NK-92 (cell line): Measurements from ENCODE around the gene PRRG4.
"Not testable (repeated sequence)": the region's sequence is repeated elsewhere in the genome, so short reads cannot be mapped to it uniquely, and the experiment has no call there.

Source experiments
- DNase-seq: peaks from one replicate; lab custom pipeline; 2025; ENCODE audit not compliant: unreplicated experiment; lab: John Stamatoyannopoulos, UW

PRRG4 gene

DNA sequence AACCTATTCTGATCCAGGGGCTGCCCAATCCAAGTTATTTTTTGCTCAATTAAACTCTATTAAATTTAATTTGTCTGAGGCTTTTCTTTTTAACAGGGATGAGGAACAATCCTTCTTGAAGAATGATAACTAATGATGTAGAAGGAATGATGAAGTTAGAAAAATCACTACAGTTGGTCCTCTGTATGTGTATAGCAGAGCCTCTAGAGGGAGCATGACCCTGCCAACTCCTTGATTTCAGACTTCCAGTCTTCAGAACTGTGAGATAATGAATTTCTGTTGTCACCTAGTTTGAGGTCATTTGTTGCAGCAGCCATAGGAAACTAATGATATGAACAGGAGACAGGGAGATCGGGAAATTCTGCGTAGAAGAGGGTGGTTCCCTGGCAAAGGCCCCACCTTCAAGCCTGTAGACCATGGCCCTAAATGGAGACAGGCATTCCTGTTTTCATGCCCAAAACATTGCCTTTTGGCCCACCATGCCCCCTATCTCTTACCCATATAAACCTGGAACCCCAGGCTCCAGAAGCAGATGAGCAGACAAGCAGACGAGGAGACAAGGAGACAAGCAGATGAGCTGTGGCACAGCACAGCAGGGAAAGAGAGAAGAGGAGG, 55.1 kb downstream of the PRRG4 start:
- DNase-seq: no peak

- no peak for DNase-seq
Observed at GRCh38 chr11:32885556-32885955, 55.8 kb downstream of the PRRG4 start.

GRCh38 chr11:32886180-32886579, 56.5 kb downstream of the PRRG4 start:
- DNase-seq: no peak

- not testable (repeated sequence) for DNase-seq
Observed at GRCh38 chr11:32887707-32888383, 58.1 kb downstream of the PRRG4 start.

DNA sequence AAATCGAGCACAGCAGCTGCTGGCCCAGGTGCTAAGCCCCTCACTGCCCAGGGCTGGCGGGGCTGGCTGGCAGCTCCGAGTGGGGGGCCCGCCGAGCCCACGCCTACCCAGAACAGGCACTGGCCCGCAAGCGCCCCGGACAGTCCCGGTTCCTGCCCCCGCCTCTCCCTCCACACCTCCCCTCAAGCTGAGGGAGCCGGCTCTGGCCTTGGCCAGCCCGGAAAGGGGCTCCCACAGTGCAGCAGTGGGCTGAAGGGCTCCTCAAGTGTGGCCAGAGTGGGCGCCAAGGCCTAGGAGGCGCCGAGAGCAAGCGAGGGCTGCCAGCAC, 58.6 kb downstream of the PRRG4 start:
- DNase-seq: not testable (repeated sequence)

DNA sequence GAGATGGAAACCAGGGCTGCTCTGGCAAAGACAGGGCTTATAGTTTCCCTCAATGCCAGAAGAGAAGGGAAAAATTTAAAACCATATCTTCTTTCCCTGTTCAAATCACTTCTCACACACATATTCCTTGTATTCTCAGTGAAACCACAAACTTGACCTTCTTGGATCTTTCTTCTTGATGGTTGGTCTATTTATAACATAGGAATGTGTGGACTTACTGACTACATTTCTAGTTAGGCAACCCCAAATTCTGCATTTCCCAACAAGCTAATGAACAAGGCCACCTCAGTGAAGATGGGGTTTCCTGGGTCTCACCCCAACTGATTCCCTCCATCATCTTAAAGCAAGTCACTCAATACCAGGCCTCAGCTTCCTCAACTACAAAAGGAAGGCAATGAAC, 59.1 kb downstream of the PRRG4 start:
- DNase-seq: no peak

- no peak for DNase-seq
Observed at GRCh38 chr11:32890843-32891656, 61.3 kb downstream of the PRRG4 start.

DNA sequence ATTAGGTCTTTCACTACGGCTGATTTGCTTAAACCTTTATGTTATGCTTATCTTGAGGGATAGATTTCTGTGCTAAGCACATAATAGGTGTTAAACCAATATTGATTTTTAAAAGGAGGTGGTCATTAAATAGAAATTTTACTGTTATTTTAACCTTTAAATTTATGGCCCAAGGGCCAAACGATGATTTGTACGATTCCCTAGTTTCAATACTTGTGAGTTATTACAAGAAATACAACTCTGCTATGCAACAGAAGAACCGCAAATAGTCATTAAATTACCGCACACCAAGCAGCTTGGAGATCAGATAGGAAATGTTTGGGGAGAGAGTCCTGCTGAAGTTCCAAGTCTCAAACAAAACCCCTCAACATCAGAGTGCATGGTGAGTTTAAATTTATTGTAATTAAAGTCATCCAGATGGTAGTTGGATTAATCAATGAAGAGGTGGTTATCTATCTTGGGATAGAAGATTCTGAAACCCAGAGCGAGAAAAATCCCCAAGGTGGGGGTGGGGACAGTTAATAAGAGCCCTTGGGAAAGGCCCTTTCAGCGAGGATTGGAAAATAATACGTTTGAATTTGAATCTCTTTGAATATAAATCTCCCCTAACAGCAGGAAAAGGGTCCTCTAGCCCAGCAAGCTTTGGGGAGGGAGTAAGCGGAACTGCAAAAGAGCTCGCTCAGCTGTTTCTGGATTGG, 62.1 kb downstream of the PRRG4 start:
- no peak for DNase-seq

- no peak for DNase-seq
Observed at GRCh38 chr11:32892355-32893092, 62.8 kb downstream of the PRRG4 start, which contains the start of gene QSER1. TSS of gene QSER1 (plus strand) at chr11:32892811. CDS start at chr11:32893126, 315 bp downstream.

DNA sequence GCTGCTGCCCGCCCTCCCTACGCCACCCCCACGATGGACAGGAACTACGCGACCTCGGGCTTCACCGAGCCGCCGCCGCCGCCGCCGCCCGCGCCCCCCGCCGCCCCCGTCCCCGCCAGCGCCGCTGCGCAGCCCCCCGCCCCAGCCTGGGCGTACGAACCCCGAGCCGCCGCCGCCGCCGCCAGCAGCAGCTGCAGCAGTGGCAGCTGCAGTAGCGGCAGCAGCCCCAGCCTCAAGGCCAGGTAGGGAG, 63.3 kb downstream of the PRRG4 start:
- DNase-seq: no peak

- no peak for DNase-seq
Observed at GRCh38 chr11:32893343-32894148, 63.8 kb downstream of the PRRG4 start.

GRCh38 chr11:32894149-32894827, 64.6 kb downstream of the PRRG4 start:
- no peak for DNase-seq

DNA sequence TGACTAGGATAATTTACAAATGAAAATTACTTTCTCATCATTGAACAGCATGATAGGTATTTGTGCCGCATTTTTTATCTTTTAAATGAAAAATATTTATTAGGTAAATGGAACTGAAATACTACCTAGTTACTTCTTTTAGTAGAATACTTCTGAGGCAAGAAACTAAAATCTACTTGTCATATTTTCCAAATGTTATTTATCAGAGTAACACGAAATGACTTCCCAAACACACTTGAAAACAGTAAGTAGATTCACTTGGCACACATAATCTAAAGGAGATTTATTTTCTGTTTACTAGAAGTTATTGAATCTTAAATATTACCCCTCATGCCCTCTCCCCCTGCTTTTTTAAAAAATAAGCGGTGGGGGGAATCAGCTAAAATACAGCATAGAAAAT, 65.2 kb downstream of the PRRG4 start:
- no peak for DNase-seq

DNA sequence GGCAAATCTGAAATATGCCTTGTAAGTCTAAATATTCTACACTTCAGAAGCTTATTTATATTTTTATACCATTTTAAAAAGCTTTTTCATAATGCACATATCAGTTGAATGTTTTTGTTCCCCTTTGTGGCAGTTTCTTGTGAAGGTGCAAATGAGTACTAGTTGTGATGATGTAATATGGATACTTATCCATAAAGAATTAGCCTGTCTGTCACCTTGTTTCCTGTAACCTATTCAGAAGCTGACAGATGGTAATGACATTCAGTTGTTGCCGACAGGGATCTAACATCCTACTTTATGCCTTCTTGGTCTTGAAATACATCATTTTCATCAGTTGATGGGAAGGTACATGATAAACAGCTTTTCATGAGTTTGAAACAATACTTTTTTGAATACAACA, 65.7 kb downstream of the PRRG4 start:
- no peak for DNase-seq

DNA sequence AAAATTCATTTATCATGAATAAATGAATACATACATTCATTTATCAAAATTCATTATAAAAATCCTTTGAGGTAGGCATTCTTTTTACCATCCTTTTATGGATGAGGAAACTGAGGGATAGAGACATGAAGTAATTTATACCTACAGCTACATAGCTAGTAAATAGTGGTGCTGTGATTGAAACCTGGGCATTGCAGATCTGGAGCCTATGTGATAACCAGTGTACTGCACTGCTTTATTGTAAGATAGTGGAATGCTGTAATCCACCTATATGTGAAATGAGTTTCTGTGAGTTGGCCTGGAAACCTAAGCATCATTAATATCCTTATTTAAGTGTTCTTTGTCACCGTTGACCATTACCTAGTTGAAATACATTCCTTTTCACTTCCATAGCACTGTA, 67.4 kb downstream of the PRRG4 start:
- DNase-seq: no peak

- no peak for DNase-seq
Observed at GRCh38 chr11:32899438-32899837, 69.7 kb downstream of the PRRG4 start.

DNA sequence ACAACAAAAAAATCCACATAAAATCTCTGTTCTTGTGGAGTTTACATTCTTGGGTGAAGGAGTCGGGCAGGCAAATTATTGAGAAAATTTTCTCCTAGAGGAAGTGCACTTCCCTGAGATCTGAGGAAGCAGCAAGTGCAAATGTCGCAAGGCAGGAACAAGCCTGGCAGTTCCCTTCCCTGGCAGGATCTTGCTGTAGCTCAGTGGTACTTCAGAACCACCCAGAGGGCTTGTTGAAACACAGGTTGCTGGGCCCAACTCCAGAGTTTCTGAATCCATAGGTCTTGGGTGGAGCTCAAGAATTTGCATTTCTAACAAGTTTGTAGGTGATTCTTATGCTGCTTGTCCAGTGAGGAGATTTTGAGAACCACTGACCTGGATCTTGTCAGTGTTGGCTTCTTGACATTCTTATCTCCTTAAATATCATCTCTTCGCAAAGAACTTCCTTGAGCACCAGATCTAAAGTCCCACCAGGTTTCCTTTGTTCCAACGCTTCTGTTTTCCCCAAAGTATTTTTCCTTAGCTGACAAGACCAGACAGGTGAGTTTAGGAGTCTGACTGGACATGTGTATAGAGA, 72.5 kb downstream of the PRRG4 start:
- no peak for DNase-seq

DNA sequence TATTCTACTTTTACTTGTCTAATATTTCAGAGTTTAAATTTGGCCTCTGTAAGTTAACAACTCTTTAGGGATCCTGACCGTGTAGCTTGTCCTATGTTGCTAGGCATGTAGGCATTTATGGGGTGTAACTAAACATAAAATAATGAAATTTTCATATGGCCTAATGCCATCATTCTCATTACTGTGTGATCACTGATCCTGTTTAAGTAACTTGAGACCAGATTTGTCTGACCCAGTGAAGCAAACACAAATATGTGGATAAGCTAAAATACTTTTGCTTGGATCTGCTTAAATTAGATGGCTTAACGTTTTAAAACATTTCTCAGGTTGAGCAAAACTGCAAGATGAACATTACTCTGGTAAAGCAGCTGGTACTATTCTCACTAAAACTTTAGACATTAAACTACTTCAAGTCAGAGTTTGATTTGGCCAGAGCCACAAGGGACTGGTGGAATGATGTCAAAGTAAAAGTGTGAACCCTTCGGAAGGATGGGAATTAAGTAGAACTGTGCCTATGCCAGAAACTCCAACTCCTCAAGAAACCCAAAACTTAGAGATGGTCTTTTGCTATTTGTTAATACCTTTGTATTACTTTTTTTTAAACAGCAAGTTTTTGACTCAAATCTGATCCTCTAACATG, 75.4 kb downstream of the PRRG4 start:
- DNase-seq: no peak
